A673 (cell line): Measurements from ENCODE around the gene TADA2A. TPM values are rescaled to one million over a fixed set of nuclear protein-coding genes. Genes with fewer than 3 reads are reported as not detected.

Experiments
- BruUV-seq: library from RNA; stranded (reverse); fragments of 400-500 nt; replicated peaks from 2 replicates; lab custom pipeline; 2021; lab: Mats Ljungman, UMichigan
- CTCF ChIA-PET: fragments of 300-600 bp; sonication (Branson Sonifier 250); formaldehyde crosslinking; loops from one replicate; lab custom pipeline; 2022; ENCODE audit warnings: antibody characterized with exemption; lab: Charles Lee
- POLR2A ChIA-PET: fragments of 300-600 bp; sonication (Branson Sonifier 250); formaldehyde crosslinking; loops from one replicate; lab custom pipeline; 2022; ENCODE audit warnings: antibody characterized with exemption; ENCODE audit not compliant: low non-redundant PET; lab: Charles Lee
- DNase-seq: peaks from one replicate; pipeline ENCODE4 v3.0.0-alpha.2; 2015; ENCODE audit warnings: low spot score
- H3K27ac ChIP-seq: fragments of 200-600 bp; sonication (generic); 2 replicates; pipeline ENCODE4 v1.5.1; 2016; ENCODE audit warnings: mixed run types, low read depth, mild to moderate bottlenecking, mixed read lengths, antibody characterized with exemption, low read length; ENCODE audit not compliant: poor library complexity, severe bottlenecking
- H3K27me3 ChIP-seq: fragments of 200-600 bp; sonication (generic); replicated peaks from 2 replicates; pipeline ENCODE4 v1.6.1; 2017; ENCODE audit warnings: mixed run types, low read depth, mild to moderate bottlenecking, mixed read lengths, antibody characterized with exemption, low read length; ENCODE audit not compliant: insufficient read depth, poor library complexity
- H3K36me3 ChIP-seq: fragments of 200-600 bp; sonication (generic); 2 replicates; pipeline ENCODE4 v1.6.1; 2016; ENCODE audit warnings: mixed run types, mild to moderate bottlenecking, mixed read lengths, antibody characterized with exemption, low read length; ENCODE audit not compliant: insufficient read depth, poor library complexity, severe bottlenecking
- H3K4me1 ChIP-seq: fragments of 200-600 bp; sonication (generic); 2 replicates; pipeline ENCODE4 v1.6.1; 2017; ENCODE audit warnings: mixed run types, mild to moderate bottlenecking, mixed read lengths, antibody characterized with exemption, low read length; ENCODE audit not compliant: insufficient read depth, poor library complexity, severe bottlenecking
- H3K4me3 ChIP-seq: fragments of 200-600 bp; sonication (generic); 2 replicates; pipeline ENCODE4 v1.5.1; 2016; ENCODE audit warnings: low read depth, mixed run types, mild to moderate bottlenecking, mixed read lengths, low read length; ENCODE audit not compliant: poor library complexity, severe bottlenecking
- H3K9me3 ChIP-seq: fragments of 200-600 bp; sonication (generic); 2 replicates; pipeline ENCODE4 v1.6.1; 2016; ENCODE audit warnings: mixed run types, low read depth, mild to moderate bottlenecking, mixed read lengths, antibody characterized with exemption, low read length; ENCODE audit not compliant: poor library complexity, severe bottlenecking
- EZH2 ChIP-seq: fragments of 200-600 bp; sonication (generic); IDR thresholded peaks from 2 replicates; pipeline ENCODE4 v1.6.1; 2017; ENCODE audit warnings: borderline replicate concordance, low read depth, mild to moderate bottlenecking, mixed read lengths, antibody characterized with exemption, low read length; ENCODE audit not compliant: poor library complexity, severe bottlenecking
- intact Hi-C: fragments of 100-400 bp; cut with micrococcal nuclease; formaldehyde crosslinking; loops from one replicate; pipeline ENCODE4 v1.10.0; 2022; ENCODE audit not compliant: unreplicated experiment
- total RNA-seq: library from RNA; stranded (reverse); gene quantifications from 2 replicates; pipeline ENCODE4 v1.2.3, GENCODE V29; 2021
- TF ChIP-seq, protein P1 (sequence below): fragments of 300-800, 200-600 bp; sonication (generic); conservative IDR thresholded peaks from 2 replicates; pipeline ENCODE4 v1.5.1; 2017; ENCODE audit warnings: low read depth, mild to moderate bottlenecking, antibody characterized with exemption, low read length, moderate library complexity, mixed read lengths

The TADA2A gene
- total RNA-seq, 1 experiment from 2014 or later = 17.9 TPM

DNA sequence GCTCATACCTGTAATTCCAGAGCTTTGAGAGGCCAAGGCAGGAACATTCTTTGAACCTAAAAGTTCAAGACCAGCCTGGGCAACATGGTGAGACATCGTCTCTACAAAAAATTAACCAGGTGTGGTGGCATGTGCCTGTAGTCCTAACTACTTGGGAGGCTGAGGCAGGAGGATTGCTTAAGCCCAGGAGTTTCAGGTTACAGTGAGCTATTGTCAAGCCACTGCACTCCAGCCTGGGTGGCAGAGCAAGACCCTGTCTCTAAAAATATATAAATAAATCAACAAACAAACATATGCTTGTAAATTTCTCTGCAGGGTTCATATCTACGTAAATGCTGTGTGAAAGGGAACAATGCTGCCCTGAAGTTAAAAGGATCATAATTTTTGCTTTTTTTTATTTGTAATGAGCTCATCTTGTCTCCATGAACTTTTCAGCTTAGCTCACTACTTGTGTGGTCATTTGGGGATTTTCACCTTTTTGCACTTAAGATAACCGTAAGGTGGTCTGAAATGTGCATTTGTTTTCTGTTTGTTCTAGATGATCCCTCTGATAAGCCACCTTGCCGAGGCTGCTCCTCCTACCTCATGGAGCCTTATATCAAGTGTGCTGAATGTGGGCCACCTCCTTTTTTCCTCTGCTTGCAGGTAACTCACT, 16.4 kb downstream of the TADA2A start:
- BruUV-seq = no TSS peak
- intact Hi-C loops = no loop called here
- Histone ChIP-seq H3K9me3 (no peaks in the 10 kb centered on the region), H3K36me3 (peaks cover 22% of the 10 kb centered on the region), H3K4me3 (no peak overlapping the region), H3K4me1 (no peaks in the 10 kb centered on the region), H3K27me3 (no peaks in the 10 kb centered on the region), H3K27ac (no peak overlapping the region)
- TF ChIP-seq, protein P1, sequence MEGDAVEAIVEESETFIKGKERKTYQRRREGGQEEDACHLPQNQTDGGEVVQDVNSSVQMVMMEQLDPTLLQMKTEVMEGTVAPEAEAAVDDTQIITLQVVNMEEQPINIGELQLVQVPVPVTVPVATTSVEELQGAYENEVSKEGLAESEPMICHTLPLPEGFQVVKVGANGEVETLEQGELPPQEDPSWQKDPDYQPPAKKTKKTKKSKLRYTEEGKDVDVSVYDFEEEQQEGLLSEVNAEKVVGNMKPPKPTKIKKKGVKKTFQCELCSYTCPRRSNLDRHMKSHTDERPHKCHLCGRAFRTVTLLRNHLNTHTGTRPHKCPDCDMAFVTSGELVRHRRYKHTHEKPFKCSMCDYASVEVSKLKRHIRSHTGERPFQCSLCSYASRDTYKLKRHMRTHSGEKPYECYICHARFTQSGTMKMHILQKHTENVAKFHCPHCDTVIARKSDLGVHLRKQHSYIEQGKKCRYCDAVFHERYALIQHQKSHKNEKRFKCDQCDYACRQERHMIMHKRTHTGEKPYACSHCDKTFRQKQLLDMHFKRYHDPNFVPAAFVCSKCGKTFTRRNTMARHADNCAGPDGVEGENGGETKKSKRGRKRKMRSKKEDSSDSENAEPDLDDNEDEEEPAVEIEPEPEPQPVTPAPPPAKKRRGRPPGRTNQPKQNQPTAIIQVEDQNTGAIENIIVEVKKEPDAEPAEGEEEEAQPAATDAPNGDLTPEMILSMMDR = no peak
- no peak for TF ChIP-seq EZH2
- ChIA-PET CTCF (interaction anchor here (0.8 kb wide), 1 partner anchor 9 kb away, joined by 3 read pairs; no protein-coding TSS in a partner anchor), POLR2A (no interaction called here)
- no peak for DNase-seq

DNA sequence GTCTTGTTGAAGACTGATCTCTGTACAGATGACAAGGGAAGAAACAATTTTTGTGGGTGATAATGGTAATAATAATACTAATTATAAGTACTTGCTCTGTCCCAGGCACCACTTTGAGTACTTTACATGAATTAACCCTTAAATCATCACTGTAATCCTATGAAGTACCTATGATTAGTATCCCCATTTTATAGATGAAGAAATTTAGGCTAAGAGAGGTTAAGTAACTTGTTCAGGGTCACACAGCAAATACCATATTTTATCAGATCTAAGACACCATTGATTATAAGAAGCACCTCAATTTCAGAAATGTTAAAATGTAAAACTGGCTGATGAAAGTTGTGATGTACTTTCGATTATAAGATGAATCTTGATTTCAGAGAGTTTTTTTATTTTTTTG, 18.6 kb downstream of the TADA2A start:
- ChIA-PET POLR2A (no interaction called here), CTCF (no interaction called here)
- TF ChIP-seq, protein P1 = no peak
- TF ChIP-seq EZH2 = no peak
- Histone ChIP-seq H3K4me1 (no peaks in the 10 kb centered on the region), H3K36me3 (peaks cover 24% of the 10 kb centered on the region), H3K9me3 (no peaks in the 10 kb centered on the region), H3K27me3 (no peaks in the 10 kb centered on the region), H3K4me3 (no peak overlapping the region), H3K27ac (no peak overlapping the region)
- BruUV-seq = no TSS peak
- intact Hi-C loops = no loop called here
- DNase-seq = no peak

DNA sequence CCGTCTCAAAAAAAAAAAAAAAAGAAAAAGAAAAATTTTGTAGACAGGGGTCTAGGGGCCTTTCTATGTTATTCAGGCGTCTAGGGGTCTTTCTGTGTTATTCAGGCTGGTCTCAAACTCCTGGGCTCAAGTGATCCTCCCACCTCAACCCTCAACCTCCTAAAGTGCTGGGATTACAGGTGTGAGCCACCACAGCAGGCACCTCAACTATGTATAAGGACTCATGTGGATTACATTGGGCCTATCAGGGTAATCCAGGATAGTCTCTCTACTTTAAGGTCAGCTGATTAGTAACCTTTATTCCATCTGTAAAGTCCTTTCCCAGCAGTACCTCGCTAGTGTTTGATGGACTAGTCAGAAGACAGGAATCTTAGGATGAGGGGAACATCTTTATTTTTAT, 22.4 kb downstream of the TADA2A start:
- DNase-seq = no peak
- Histone ChIP-seq H3K27me3 (no peaks in the 10 kb centered on the region), H3K9me3 (no peaks in the 10 kb centered on the region), H3K4me1 (no peaks in the 10 kb centered on the region), H3K27ac (no peak overlapping the region), H3K4me3 (no peak overlapping the region), H3K36me3 (peaks cover 21% of the 10 kb centered on the region)
- ChIA-PET CTCF (no interaction called here), POLR2A (no interaction called here)
- no TSS peak for BruUV-seq
- intact Hi-C loops = no loop called here
- no peak for TF ChIP-seq EZH2
- TF ChIP-seq, protein P1 = no peak
